ENCODE measurements around the gene LELP1. TPM values are rescaled to one million over a fixed set of nuclear protein-coding genes. Genes with fewer than 3 reads are reported as not detected.

LELP1 gene
- total and polyA plus RNA-seq, 7 donors: not detected

DNA sequence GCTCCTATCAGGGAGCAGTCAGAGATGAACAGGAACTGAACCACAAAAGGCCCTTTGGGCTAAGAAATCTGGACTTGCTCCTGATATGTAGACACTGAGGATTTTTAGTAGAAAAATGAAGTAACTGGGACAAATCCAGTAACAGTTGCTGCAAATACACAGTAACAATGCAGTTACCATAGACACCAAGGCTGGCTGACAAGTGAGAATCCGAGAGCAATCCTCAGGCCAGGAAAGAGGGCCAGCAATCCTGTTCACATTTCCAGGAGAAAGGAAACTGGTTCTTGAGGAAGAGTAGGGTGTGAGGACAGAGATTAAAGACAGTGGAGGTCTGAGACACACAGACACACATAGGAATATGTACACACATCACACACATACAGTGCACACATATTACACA lies 46.9 kb downstream of the LELP1 start:
- Histone ChIP-seq H3K9me3 (no peaks in the 10 kb centered on the region), H3K36me3 (ENCODE audit: insufficient read depth in 1 of 2, low read depth in 1 of 2) (no peaks in the 10 kb centered on the region), H3K27me3 (ENCODE audit: insufficient read depth in 3 of 3, low read length in 2 of 3) (peaks cover 0 to 5% (median 4%) of the 10 kb centered on the region in 3 donors), H3K4me1 (no peaks in the 10 kb centered on the region), H3K4me3 (no peak overlapping the region), H3K27ac (no peak overlapping the region)
- no peak for DNase-seq
- intact Hi-C loops (cut with DNase I): no loop called here
- ATAC-seq: no peak
- no peak for TF ChIP-seq CTCF (IDR thresholded peaks at IDR 0.05)
- WGBS, 3 donors: 15 to 20% (median 17%) methylated on average over 1 of the region's 1 CpG

GRCh38 chr1:153251087-153251486 lies 47.9 kb downstream of the LELP1 start:
- 81 to 86% (median 82%) methylated on average over 2 of the region's 2 CpGs for WGBS, 3 donors
- intact Hi-C loops (cut with DNase I): no loop called here
- H3K4me1 ChIP-seq: no peaks in the 10 kb centered on the region
- peaks cover 0 to 5% (median 0%) of the 10 kb centered on the region in 3 donors for H3K27me3 ChIP-seq (ENCODE audit: insufficient read depth in 3 of 3, low read length in 2 of 3)
- H3K27ac ChIP-seq: no peak overlapping the region
- no peak for DNase-seq
- no peaks in the 10 kb centered on the region for H3K9me3 ChIP-seq
- H3K36me3 ChIP-seq (ENCODE audit: insufficient read depth in 1 of 2, low read depth in 1 of 2): no peaks in the 10 kb centered on the region
- ATAC-seq: no peak
- H3K4me3 ChIP-seq: no peak overlapping the region
- TF ChIP-seq CTCF (IDR thresholded peaks at IDR 0.05): no peak

GRCh38 chr1:153251562-153251961 lies 48.3 kb downstream of the LELP1 start:
- Histone ChIP-seq H3K4me3 (no peak overlapping the region), H3K27me3 (ENCODE audit: insufficient read depth in 3 of 3, low read length in 2 of 3) (peaks cover 0 to 5% (median 0%) of the 10 kb centered on the region in 3 donors), H3K36me3 (ENCODE audit: insufficient read depth in 1 of 2, low read depth in 1 of 2) (no peaks in the 10 kb centered on the region), H3K9me3 (no peaks in the 10 kb centered on the region), H3K4me1 (no peaks in the 10 kb centered on the region), H3K27ac (no peak overlapping the region)
- intact Hi-C loops (cut with DNase I): no loop called here
- TF ChIP-seq CTCF (IDR thresholded peaks at IDR 0.05): no peak
- ATAC-seq: no peak
- WGBS, 3 donors: 82 to 93% (median 85%) methylated on average over 3 of the region's 3 CpGs
- DNase-seq: no peak

GRCh38 chr1:153251988-153252387 lies 48.8 kb downstream of the LELP1 start:
- peaks cover 0 to 5% (median 0%) of the 10 kb centered on the region in 3 donors for H3K27me3 ChIP-seq (ENCODE audit: insufficient read depth in 3 of 3, low read length in 2 of 3)
- ATAC-seq: no peak

More at GRCh38 chr1:153251988-153252387, 48.8 kb downstream of the LELP1 start:
- no peak overlapping the region for H3K4me3 ChIP-seq
- no peak overlapping the region for H3K27ac ChIP-seq
- WGBS, 3 donors: 53 to 64% (median 55%) methylated on average over 4 of the region's 4 CpGs
- intact Hi-C loops (cut with DNase I): no loop called here
- H3K36me3 ChIP-seq (ENCODE audit: insufficient read depth in 1 of 2, low read depth in 1 of 2): no peaks in the 10 kb centered on the region
- H3K9me3 ChIP-seq: no peaks in the 10 kb centered on the region
- no peaks in the 10 kb centered on the region for H3K4me1 ChIP-seq
- no peak for DNase-seq
- TF ChIP-seq CTCF (IDR thresholded peaks at IDR 0.05): no peak

Measured in psoas muscle (tissue), 8 donors.